C4-2B (cell line): ENCODE measurements around the gene ASCC3.

Source experiments
- CTCF ChIP-seq: fragments of 450-650 bp; conservative IDR thresholded peaks from 2 replicates; pipeline ENCODE4 v1.5.1; 2017; ENCODE audit warnings: mild to moderate bottlenecking
- ZFX ChIP-seq: fragments of 450-650 bp; IDR thresholded peaks from 2 replicates; pipeline ENCODE4 v1.6.1; 2017

DNA sequence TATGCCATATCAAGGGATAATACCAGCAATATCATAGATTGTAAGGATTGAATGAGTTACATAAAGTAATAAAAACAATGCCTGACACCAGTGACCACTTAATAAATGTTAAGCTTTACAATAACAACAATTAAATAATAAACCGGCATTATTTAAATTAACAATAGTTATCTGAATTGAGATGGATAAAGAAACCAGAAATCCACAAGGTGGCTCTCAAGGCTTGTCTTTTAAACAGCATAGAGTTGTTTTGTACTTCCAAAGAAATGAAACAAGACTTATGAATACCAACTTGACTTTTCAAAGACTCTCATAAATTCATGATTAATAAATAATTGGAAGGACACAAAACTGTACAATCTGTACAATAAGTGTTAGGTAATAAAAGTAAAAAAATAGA lies 203.1 kb downstream of the ASCC3 start:
- TF ChIP-seq CTCF (peak; percentile 59), ZFX (no peak)
